AG08395 (cell line): ENCODE data around the gene ARHGAP29.

Experiments used
- DNase-seq: peaks from one replicate; pipeline ENCODE4 v3.0.0; 2012; ENCODE audit warnings: mixed read lengths, low spot score

The ARHGAP29 gene

DNA sequence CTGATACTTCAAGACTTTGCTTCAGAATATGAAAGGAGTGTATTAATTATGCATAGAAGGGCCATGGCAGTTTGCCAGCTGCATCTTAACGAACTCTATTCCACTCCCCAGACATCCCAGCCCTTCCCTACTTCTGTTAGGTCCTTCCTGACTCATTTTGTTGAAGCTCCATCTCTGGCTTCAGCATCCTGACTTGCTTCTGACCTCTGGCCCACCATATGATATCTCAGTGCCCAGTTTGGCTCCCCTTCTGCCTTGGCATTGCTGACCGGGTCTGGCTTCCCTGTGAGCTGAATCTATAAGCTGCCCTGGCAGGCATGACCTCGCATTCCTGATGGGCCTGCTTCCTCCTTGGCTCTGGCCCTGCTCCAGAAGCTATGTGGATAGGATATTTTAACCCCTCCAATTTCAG is 27.6 kb upstream of the ARHGAP29 start:
- no peak for DNase-seq

DNA sequence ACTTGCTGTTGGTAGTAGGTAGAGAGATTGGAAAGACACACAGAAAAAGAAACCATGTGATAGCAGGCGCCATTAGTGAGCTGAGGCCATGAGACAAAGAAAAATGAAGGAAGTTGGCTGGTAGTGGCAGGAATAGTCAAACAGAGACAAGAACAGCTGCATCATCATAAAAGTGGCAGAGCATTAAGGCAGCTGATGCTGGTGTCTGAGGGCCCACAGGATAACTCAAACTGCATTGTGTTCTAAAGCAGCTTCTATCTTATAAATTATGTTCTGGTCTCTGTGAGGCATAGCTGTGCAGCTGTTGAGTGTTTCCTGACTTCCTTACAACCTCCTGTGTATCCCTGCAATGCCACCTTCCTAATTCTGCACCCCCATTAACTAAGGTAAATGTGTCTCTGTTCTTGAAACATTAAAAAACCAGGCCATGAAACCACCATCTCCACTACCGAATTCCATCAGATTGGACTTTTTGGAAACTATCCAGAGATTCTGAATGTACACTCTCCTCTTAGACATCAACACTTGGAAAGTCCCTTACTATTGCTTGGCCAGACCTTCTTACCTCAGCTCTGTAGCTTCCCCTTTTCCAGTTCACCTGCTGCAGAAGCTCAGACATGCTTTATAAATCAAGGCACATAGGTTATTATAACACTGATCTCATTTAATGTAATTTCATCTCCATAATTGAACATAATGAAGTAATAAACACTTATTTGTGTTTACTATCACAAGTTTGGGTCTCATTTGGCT is 23.4 kb upstream of the ARHGAP29 start:
- no peak for DNase-seq

GRCh38 chr1:94259635-94260289 is 22.4 kb upstream of the ARHGAP29 start:
- DNase-seq = no peak

DNA sequence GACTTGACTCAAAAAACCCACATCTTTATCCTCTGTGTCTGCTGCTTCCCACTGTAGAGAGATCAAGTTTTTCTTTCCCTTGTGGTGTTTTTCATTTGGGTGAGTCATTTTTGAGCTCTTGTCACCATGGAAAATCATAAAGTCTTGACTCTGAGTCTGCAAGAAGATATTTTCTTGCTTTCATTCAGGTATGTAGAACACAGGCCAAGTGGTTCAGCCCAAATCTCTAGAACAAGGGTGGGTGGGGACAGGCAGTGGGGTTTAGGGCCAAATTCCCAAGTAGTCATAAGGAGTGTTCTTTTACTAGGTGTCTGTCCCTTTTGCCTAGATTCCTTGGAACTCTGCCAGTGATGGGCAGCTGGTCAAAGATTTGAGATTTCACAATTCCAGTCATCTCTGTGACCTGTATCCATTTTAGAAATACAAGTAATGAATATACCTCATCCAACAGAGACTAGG is 21.5 kb upstream of the ARHGAP29 start:
- DNase-seq = peak; percentile 93

DNA sequence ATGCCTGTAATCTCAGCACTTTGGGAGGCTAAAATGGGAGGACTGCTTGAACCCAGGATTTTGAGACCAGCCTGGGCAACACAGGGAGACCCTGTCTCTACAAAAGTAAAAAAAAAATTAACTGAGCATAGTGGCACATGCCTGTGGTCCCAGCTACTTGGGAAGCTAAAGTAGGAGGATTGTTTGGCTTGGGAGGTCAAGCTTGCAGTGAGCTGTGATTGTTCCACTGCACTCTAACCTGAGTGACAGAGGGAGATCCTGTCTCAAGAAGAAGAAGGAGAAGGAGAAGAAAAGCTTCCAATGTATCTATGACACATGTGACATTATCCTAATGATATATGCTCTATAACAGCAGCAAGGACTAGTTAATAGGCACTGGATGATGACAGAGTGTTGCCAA is 20.1 kb upstream of the ARHGAP29 start:
- no peak for DNase-seq

DNA sequence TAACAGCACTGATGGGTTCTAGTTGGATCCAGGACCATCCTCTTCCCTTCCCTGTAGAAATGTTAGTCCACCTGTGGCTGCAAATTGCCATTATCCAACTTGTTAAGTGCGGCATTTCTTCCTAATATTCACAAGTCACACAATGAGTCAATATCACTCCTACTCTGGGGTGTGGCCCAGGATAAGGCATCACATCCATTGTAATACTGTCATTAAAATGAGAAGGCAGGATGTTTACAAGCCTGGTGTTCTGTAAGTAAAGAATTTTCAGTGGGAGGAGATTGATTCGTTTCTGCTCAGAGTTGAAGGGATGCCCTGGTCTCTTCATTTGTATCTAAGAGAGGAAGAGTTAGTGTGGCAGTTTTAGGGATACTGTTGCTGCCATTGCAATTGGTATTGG is 18.1 kb upstream of the ARHGAP29 start:
- no peak for DNase-seq

DNA sequence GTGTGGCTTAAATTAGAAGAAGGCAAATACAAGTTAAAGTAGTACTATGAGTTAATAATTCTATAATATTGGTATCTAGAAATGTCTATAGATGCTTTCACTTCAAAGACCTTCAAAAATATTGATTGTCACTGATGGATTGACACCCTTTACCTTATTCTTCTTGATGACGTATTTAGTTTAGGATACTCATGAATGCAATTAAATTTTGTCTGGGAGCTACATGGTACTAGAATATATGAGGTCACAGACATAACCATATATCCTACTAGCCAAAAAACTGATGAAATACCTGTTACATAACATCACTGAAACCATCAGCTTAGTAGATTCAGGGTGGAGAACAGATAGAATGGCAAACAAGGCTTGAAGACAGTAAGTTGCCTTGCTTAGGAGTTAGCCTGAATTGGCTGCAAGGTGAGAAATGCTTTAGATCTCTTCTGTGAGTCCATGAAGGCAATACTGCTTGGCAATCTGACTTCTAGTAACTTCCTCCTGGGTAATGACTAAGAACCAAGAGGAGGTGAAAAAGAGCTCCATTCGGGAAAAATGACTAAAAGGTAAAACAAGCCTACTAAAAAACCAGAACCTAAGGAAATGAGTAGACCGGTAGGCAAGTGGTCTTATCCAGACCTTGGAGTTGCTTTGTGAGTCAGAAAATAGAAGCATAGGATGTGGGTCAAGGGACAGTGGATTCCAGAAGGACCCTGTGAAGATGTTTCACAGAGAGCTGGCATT is 16.9 kb upstream of the ARHGAP29 start:
- DNase-seq = no peak

- DNase-seq = no peak
These were observed 16.2 kb upstream of the ARHGAP29 start for GRCh38 chr1:94253456-94254017.

- no peak for DNase-seq
These were observed 13.0 kb upstream of the ARHGAP29 start for GRCh38 chr1:94250341-94250740.

- no peak for DNase-seq
These were observed 11.7 kb upstream of the ARHGAP29 start for GRCh38 chr1:94248956-94249688.

DNA sequence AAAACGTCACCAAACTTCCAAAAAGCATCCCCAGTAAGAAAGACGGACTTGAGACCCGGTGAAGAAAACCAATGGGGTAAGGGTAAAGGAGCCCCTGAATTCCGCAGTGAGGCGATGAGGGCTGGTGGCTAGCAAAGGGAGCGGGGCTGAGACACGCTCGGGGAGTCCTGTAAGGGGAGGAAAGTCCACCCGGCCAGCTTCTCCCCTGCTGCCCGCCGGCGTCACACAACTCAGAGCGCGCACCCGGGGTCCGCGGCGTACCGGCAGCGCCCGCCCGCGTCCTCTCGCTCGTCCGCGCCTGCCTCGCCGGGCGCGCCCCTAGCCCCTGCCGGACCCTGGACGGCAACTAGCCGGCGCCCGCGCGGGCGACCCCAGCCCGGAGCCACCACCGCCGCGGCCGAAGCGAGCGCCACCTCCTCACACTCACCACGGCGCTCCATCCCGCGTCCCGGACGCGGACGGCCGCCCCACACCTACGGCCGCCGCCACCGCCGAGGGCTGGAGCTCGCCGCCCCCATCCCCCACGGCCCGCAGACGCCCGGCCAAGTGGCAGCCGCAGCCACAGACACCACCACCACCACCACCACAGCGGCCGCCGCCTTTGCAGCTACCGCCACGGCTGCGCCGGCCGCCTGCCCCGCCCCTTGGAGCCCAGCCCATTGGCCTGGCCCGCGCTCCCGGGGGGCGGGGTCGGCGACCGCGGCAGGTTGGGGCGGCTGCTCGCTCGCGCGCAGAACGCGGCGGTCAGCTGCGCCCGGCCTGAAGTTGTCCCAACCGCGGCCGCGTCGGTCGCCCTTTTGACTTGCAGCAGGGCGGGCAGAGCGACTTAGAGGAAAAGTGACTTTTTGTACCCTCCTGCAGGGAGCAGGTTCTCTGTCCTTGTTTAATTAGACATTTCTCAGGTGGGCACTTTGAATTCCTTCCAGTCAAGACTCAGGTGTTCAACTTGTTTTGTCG is 10.0 kb upstream of the ARHGAP29 start:
- peak; percentile 76 for DNase-seq

DNA sequence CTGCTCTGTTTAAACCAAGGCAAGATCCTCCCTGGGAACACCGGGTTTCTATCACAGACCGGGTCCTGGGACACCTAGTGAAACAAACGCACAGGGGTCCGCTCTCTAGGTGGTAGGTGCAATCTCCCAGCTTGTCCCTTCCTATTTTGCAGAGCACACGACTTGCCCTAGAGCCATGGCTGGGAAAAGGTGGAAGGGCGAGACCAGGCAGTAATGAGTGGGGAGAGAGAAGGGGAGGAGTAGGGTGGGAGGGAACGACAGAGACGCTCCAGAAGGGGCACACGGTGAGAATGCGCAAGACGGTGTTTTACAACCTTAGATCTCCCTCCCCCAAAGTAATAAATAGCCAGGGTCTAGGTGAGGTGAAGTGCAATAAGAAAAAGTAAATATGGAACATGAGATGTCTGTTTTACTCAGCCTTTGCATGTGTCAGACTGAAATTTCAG is 9.3 kb upstream of the ARHGAP29 start:
- DNase-seq = no peak

GRCh38 chr1:94245747-94246438 is 8.5 kb upstream of the ARHGAP29 start:
- DNase-seq = no peak

DNA sequence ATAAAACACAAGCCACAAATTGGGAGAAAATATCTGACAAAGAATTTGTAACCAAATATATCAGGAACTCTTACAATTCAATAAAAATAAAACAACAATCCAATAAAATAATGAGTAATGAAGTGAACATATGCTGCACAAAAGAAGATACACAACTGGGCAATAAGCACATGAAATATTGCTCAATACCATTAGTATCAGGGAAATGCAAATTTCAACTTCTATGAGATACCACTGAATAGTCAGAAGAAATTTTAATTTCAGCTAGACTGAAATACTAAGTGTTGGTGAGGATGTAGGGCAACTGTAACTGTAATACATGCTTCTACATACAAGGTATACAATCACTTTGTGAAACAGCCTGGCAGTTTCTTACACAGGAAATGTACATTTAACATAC is 7.4 kb upstream of the ARHGAP29 start:
- DNase-seq = no peak

- no peak for DNase-seq
These were observed 6.3 kb upstream of the ARHGAP29 start for GRCh38 chr1:94243665-94244064.

GRCh38 chr1:94240822-94241221 is 3.4 kb upstream of the ARHGAP29 start:
- DNase-seq = no peak

DNA sequence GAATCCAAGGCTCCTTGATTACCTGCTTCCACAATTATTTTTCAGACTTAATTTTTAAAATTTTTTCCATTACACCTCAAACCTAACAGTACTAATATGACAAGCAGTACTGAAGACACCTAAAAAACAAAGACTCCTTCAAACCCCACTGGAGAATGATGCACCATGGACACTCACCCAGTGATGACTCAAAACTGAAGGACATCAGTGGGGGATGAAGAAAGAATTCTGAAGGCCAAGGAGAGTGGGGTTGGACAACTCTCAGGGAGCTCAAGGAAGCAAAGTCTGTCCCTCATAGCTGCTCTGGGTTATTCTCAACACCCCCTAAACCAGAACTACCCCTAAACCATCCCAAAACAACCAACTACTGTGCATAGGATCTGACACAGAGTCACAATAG is 2.4 kb upstream of the ARHGAP29 start:
- no peak for DNase-seq

DNA sequence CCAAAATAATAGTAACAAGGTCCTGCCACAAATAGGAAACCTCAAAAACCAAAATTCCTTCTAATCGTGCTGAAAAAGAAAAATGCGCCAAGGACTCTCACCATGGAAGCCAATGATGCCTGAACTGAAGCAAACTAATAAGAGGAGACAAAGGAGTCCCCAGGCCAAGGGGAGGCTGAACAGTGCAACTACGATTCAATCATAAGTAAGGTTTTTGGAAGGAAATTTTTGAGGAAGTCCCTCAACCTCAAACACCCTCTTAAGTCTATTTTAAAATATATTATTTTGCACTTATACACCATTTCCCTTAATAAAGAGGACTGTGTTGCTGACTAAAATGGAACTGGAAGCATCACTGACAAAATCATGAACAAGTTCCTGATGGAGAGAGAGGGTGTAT is 1.7 kb upstream of the ARHGAP29 start:
- DNase-seq = no peak

GRCh38 chr1:94236630-94237290 is 624 bp downstream of the ARHGAP29 start:
- DNase-seq = peak; percentile 21
